T-helper 17 cell (primary cell): ENCODE results near the gene BBLN. TPM values are rescaled to one million over a fixed set of nuclear protein-coding genes. Genes with fewer than 3 reads are reported as not detected.
"Not testable (repeated sequence)": the region's sequence is repeated elsewhere in the genome, so short reads cannot be mapped to it uniquely, and the experiment has no call there.

ENCODE experiments used
- ATAC-seq: fragments of 150-1000 bp; cut with Tn5 transposase; 2 replicates; pipeline ENCODE4 v1.10.0; 2021; ENCODE audit warnings: mild to moderate bottlenecking, moderate library complexity
- DNase-seq, 3 donors: peaks; one replicate each; pipeline versions ENCODE4 v3.0.0 to v3.0.0-alpha.2; 2020 to 2021
- H3K9me3 ChIP-seq: one replicate; pipeline ENCODE4 v1.7.0; 2013; ENCODE audit warnings: low read length, mild to moderate bottlenecking; ENCODE audit not compliant: control insufficient read depth, poor library complexity, severe bottlenecking
- H3K27ac Mint-ChIP-seq: one replicate; pipeline ENCODE4 v1.8.0; 2022; ENCODE audit warnings: mild to moderate bottlenecking, moderate library complexity, mixed read lengths
- H3K27me3 Mint-ChIP-seq: one replicate; pipeline ENCODE4 v1.8.0; 2022; ENCODE audit warnings: mixed read lengths
- H3K36me3 Mint-ChIP-seq: one replicate; pipeline ENCODE4 v1.8.0; 2022; ENCODE audit warnings: low read depth, mixed read lengths
- H3K4me1 Mint-ChIP-seq: one replicate; pipeline ENCODE4 v1.8.0; 2022; ENCODE audit warnings: mild to moderate bottlenecking, mixed read lengths
- H3K4me3 Mint-ChIP-seq: one replicate; pipeline ENCODE4 v1.8.0; 2022; ENCODE audit warnings: mild to moderate bottlenecking, moderate library complexity, mixed read lengths
- total RNA-seq, 4 donors: library from RNA in 2 of 4; stranded (reverse) in 2 of 4; gene quantifications; one replicate each; pipeline ENCODE4 v1.2.3 and lab custom pipeline; 2022 to 2026

Gene BBLN
- total RNA-seq, 2 donors from 2014 or later: 71.0 to 87.9 TPM

DNA sequence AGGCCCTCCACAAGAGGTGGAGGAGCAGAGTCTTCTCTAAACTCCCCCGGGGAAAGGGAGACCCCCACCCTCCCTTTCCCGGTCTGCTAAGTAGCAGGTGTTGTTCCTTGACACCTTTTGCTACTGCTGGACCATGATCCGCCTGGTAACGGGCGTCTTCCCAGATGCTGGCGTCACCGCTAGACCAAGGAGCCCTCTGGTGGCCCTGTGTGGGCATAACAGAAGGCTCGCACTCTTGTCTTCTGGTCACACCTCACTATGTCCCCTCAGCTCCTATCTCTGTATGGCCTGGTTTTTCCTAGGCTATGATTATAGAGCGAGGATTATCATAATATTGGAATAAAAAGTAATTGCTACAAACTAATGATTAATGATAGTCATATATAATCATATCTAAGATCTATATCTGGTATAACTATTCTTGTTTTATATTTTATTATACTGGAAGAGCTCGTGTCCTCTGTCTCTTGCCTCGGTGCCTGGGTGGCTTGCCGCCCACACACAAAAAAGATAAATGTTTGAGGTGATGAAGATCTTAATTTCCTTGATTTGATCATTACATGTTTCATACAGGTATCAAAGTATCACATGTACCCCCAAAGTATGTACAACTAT lies 30.0 kb upstream of the BBLN start:
- DNase-seq: peak in 2 of 3 donors; percentile 27 to 38
- H3K27me3 Mint-ChIP-seq, ATAC-seq, H3K36me3 Mint-ChIP-seq, H3K27ac Mint-ChIP-seq, H3K9me3 ChIP-seq: not testable (repeated sequence)
- Mint-ChIP-seq H3K4me3 (peak overlapping the region; percentile 99), H3K4me1 (peaks cover 24% of the 10 kb centered on the region)

DNA sequence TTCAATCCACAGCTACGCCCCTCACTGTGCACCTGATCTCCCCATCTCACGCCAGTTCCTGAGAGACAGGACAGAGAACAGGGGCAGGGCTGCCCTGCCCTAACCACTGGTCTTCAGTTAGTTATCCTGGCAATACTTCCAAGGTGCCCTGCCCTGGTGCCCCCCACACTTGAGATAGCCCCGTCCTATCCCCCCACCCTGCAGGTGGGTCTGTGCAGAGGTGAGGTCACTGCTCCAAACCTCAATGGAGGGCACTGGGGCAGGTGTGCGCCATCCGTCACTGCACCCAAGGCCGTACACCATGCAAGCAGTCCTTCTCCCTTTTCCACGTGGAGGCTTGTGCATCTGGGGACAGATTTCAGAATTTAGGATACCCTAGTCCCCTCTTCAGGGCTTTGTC lies 29.4 kb upstream of the BBLN start:
- not testable (repeated sequence) for H3K36me3 Mint-ChIP-seq, H3K9me3 ChIP-seq, ATAC-seq, DNase-seq, H3K27ac Mint-ChIP-seq, H3K27me3 Mint-ChIP-seq
- peaks cover 22% of the 10 kb centered on the region for H3K4me1 Mint-ChIP-seq
- H3K4me3 Mint-ChIP-seq: peak overlapping the region; percentile 19

DNA sequence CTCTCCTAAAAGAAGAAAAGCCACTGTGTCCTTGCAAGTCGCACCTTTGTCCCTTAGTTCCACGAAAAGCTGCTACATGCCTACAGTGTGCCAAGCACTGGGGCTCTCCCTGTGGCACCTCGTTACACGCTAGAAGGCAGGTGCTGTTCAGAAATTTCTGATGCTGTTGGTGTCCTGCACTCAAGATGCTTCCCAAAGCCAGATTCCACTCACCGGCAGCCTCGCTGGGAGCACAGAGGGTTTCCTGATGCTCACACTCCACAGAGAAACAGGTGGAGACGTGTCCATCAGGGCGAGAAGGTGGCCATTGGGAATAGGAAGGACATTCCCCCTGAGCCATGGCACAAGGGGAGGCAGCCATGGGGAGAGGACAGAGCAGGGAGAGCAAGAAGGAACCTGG lies 28.7 kb upstream of the BBLN start:
- not testable (repeated sequence) for H3K4me3 Mint-ChIP-seq, DNase-seq, H3K36me3 Mint-ChIP-seq, H3K9me3 ChIP-seq, H3K27me3 Mint-ChIP-seq, ATAC-seq, H3K27ac Mint-ChIP-seq
- peaks cover 19% of the 10 kb centered on the region for H3K4me1 Mint-ChIP-seq

DNA sequence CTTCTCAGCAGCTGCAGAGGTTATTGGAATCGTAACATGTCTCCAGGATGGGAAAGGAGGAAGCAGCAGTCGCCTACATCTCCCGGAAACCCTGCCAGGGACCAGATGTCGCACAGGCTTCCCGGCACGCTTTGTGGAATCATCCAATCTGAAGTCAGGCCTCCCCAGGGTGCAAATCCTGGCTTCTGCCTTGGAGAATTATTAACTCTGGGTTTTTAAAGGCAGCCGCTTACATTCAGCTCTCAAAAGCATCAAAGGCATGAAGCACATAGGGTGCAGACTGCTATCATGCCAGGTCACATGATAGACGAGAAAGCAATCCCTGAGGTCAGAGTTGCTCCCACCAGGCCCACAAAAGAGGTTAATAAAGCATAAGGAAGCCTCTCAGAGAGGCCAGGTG lies 27.9 kb upstream of the BBLN start:
- H3K4me1 Mint-ChIP-seq: peaks cover 21% of the 10 kb centered on the region
- H3K9me3 ChIP-seq, H3K4me3 Mint-ChIP-seq, H3K36me3 Mint-ChIP-seq, H3K27me3 Mint-ChIP-seq, DNase-seq, H3K27ac Mint-ChIP-seq, ATAC-seq: not testable (repeated sequence)

DNA sequence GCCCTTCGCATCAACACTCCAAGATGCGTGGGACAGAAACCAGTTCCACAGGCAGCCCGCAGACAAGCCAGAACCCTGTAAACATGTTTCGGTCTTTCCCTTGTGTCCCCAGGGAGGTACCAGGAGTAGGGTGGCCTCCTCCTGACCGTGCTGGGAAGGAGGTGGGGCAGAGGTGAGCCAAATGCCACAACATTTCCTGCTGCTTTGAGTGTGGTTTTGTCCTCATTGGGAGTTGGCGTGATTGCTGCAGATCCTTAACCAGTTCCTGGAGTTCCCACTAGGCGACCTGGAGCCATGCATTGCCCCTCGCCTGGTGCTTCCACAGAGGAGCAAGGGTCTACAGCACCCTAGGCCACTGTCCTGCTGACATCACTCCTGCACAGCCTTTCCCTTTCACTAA lies 24.5 kb upstream of the BBLN start:
- H3K27ac Mint-ChIP-seq, DNase-seq, H3K9me3 ChIP-seq, H3K27me3 Mint-ChIP-seq, H3K4me3 Mint-ChIP-seq, ATAC-seq, H3K36me3 Mint-ChIP-seq: not testable (repeated sequence)
- H3K4me1 Mint-ChIP-seq: peaks cover 10% of the 10 kb centered on the region

DNA sequence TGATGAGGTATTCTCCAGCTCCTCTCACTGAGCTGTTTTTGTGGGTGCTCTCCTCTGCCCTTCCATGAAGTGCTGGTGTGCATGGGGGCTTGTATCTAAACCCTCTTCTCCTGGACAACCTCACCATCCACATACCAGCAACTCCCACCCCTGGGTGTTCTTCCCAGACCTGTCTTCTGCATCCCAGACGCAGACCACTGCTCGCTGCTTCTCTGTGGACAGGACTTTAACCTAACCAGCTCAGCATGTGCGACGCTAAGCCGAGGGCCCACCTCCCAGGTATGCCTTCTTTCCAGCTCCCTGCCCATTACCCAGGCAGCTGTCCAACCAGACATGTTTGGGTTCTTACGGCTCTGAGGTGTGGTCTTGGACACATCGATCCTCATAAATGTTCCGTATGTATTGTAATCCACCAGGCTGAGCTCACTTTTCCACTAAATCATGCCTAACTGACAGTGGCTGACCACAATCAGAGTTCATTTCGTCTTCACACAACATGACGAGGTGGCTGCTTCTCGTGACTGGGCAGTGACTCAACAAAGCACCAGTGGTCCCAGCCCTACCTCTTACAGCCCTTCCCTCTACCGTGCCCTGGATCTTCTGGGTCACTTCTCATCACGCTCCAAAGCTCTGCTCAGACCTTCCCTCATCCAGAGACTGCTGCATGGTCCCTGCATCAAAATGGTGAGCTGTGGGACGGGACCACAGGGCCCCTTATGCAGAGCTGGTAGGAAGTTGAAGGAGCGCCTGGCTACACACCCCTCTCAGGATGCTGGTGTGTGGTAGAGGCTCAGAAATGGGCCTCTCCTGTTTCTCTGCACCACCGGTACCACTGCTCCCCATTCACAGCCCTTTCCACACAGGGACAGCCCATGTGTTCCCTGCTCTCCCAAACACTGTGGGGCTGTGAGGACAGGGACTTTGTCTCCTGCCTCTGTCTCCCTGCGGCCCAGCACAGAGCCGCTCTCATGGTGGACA lies 23.0 kb upstream of the BBLN start:
- no peaks in the 10 kb centered on the region for H3K9me3 ChIP-seq
- peaks cover 14% of the 10 kb centered on the region for H3K4me1 Mint-ChIP-seq
- H3K36me3 Mint-ChIP-seq: no peaks in the 10 kb centered on the region
- ATAC-seq: no peak
- DNase-seq: no peak
- no peak overlapping the region for H3K27ac Mint-ChIP-seq
- H3K4me3 Mint-ChIP-seq: peak overlapping the region; percentile 21
- peaks cover 7% of the 10 kb centered on the region for H3K27me3 Mint-ChIP-seq

DNA sequence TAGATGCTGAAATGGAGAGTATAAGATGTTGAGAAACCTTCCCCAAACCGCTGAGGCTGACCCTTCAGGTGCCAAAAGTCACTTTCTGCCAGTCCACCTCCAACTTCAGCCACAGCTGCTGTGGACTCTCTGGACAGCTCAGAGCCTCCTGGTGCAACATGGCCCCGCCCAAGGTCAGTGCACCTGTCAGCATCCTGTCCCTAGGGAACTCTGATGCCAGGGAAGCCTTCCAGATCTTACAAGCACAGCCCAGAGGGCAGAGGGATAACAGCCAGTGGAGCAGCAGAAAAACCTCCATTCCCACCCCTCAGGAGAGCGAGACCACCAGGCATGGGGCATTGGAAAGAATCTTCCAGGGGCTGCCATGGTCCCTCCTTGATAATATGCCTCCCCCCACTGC lies 22.1 kb upstream of the BBLN start:
- H3K4me3 Mint-ChIP-seq: no peak overlapping the region
- DNase-seq (no peak), ATAC-seq (no peak)
- no peaks in the 10 kb centered on the region for H3K36me3 Mint-ChIP-seq
- no peak overlapping the region for H3K27ac Mint-ChIP-seq
- peaks cover 15% of the 10 kb centered on the region for H3K4me1 Mint-ChIP-seq
- no peaks in the 10 kb centered on the region for H3K9me3 ChIP-seq
- H3K27me3 Mint-ChIP-seq: peaks cover 5% of the 10 kb centered on the region

DNA sequence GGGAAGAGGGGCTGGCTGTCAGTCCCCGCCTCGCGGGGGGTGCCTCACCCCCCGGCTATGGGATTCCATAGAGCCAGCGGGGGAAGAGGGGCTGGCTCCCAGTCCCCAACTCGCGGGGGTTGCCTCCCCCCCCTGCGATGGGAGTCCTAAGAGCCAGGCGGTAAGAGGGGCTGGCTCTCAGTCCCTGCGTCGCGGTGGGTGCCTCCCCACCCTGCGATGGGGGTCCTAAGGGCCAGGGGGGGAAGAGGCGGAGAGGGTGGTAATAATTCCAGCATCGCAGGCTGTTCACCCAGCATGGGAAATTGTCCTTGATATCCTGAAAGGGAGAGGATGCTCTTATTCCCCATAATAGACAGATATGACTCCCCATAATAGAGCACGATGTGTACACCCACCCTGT lies 20.4 kb upstream of the BBLN start:
- Mint-ChIP-seq H3K27me3 (no peaks in the 10 kb centered on the region), H3K4me1 (peaks cover 20% of the 10 kb centered on the region), H3K36me3 (no peaks in the 10 kb centered on the region), H3K4me3 (no peak overlapping the region), H3K27ac (no peak overlapping the region)
- ATAC-seq: no peak
- no peak for DNase-seq
- no peaks in the 10 kb centered on the region for H3K9me3 ChIP-seq

DNA sequence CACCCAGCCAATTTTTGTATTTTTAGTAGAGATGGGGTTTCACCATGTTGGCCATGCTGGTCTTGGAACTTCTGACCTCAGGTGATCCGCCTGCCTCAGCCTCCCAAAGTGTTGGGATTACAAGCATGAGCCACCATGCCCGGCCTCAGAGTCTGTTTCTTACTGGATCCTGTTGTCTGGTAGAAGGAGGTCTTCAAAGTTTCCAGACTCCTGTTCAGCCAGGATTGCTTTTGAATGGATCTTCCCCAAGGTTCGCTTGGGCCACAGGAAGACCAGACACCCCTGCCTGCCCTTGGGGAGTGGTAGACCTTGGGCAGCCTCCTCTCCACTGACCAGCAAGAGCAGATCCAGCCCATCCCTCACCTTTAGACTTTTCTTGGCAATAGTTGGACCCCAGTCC lies 18.5 kb upstream of the BBLN start:
- H3K27ac Mint-ChIP-seq: peak overlapping the region; percentile 30
- H3K9me3 ChIP-seq: no peaks in the 10 kb centered on the region
- no peak overlapping the region for H3K4me3 Mint-ChIP-seq
- ATAC-seq (no peak), DNase-seq (no peak)
- no peaks in the 10 kb centered on the region for H3K36me3 Mint-ChIP-seq
- H3K27me3 Mint-ChIP-seq: no peaks in the 10 kb centered on the region
- peaks cover 12% of the 10 kb centered on the region for H3K4me1 Mint-ChIP-seq

DNA sequence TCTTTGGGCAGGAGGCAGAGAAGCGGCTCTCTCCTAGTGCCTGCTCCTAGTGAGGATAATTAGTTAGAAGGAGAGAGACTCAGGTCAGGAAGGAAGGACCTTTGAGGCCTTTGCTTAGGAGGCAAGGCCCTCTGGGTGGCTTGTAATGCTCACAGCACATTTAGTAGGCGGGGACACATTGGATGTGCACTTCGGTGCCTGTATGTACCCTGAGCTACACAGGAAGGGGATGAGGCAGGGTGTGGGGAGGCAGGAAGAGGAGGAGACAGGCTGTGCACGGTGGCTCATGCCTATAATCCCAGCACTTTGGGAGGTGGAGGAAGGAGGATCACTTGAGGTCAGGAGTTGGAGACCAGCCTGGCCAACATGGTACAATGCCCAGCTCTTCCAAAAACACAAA lies 18.0 kb upstream of the BBLN start:
- ATAC-seq (peak; percentile 46), DNase-seq (no peak)
- no peaks in the 10 kb centered on the region for H3K27me3 Mint-ChIP-seq
- H3K4me1 Mint-ChIP-seq: peaks cover 10% of the 10 kb centered on the region
- H3K4me3 Mint-ChIP-seq: peak overlapping the region; percentile 61
- H3K9me3 ChIP-seq: no peaks in the 10 kb centered on the region
- H3K27ac Mint-ChIP-seq: peak overlapping the region; percentile 30
- no peaks in the 10 kb centered on the region for H3K36me3 Mint-ChIP-seq

DNA sequence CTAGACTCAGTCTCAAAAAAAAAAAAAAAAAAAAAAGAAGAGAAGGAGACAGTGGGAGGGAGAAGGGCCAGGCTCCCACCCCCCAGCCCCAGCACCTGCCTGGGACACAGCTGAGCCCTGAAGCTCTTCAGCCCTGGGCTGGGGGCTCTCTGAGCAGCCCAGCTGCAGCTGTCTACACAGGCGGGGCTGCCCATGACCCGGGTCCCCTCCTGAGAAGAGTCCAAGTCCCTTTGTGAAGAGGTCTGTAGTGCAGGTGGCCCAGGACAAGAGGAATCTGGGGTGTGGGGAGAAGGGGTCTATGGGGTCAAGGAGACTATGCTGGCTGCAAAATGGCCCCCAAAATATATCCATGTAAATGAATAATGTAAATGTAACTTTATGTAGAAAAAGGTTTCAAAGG lies 17.5 kb upstream of the BBLN start:
- no peaks in the 10 kb centered on the region for H3K36me3 Mint-ChIP-seq
- H3K4me3 Mint-ChIP-seq: no peak overlapping the region
- H3K4me1 Mint-ChIP-seq: peaks cover 10% of the 10 kb centered on the region
- DNase-seq: no peak
- ATAC-seq: no peak
- peak overlapping the region; percentile 30 for H3K27ac Mint-ChIP-seq
- no peaks in the 10 kb centered on the region for H3K27me3 Mint-ChIP-seq
- no peaks in the 10 kb centered on the region for H3K9me3 ChIP-seq

DNA sequence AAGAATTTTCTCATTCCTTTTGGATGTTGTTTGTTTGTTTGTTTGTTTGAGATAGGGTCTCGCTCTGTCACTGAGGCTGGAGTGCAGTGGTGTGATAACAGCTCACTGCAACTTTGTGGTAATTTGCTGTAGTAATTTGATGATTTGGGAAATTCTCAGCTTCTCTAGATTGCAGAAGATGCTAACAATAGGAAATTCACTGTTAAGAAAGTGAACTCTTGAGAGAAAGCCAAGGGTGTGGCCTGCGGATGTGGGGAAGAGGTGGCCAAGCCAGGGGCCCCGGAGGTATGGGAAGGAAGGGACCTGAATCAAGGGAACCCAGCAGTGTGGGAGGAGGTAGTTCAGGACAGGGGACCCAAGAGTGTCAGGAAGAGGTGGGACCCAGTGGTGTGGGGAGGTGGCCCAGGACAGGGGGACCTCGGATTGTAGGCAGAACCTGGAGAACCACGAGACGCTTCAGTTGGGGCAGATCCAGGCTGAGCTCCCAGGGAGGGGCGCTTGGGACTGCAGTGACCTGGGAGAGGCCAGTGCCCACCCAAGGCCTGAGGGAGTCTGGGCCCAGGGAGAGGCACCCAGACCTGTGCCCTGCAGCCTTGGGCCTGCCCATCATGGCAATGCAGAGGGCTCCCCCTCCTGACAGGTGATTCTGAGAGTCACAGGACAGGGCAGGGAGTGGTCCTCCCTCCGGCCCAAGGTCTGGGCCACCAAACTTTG lies 16.4 kb upstream of the BBLN start:
- peaks cover 10% of the 10 kb centered on the region for H3K4me1 Mint-ChIP-seq
- H3K27ac Mint-ChIP-seq: no peak overlapping the region
- no peaks in the 10 kb centered on the region for H3K27me3 Mint-ChIP-seq
- H3K36me3 Mint-ChIP-seq: no peaks in the 10 kb centered on the region
- DNase-seq (no peak), ATAC-seq (no peak)
- no peaks in the 10 kb centered on the region for H3K9me3 ChIP-seq
- peak overlapping the region; percentile 68 for H3K4me3 Mint-ChIP-seq
